ENCODE results near the gene RASSF8. TPM values are rescaled to one million over a fixed set of nuclear protein-coding genes. Genes with fewer than 3 reads are reported as not detected.

The RASSF8 gene
- total RNA-seq, 1 donor from 2014 or later = 35.3 TPM

DNA sequence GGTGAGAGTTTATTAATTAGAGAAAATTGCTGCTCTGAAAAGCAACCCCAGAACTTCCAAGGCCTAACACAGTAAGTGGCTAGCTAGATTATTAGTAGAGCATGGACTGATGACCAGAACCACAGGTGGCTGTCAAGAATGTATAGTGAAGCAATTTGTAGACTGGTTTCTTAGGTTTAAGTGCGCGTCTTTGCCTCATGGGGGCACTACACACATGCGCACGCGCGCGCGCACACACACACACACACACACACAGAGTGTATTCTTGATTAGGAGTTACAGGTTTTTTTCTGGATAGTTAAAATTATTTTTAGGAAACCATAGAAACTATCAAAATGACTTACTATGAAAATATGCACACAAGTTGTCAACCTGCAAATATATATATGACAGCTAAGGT, 99.8 kb downstream of the RASSF8 start:
- DNase-seq (ENCODE audit: low read depth) = no peak
- Histone ChIP-seq H3K27me3 (ENCODE audit: control insufficient read depth, insufficient read depth, low read length) (no peaks in the 10 kb centered on the region), H3K4me3 (ENCODE audit: low read depth, low read length) (no peak overlapping the region), H3K36me3 (ENCODE audit: control insufficient read depth, insufficient read depth, low read length) (no peaks in the 10 kb centered on the region)
- TF ChIP-seq CTCF (IDR thresholded peaks at IDR 0.05; ENCODE audit: insufficient read depth, low read length, poor library complexity, severe bottlenecking) = no peak

DNA sequence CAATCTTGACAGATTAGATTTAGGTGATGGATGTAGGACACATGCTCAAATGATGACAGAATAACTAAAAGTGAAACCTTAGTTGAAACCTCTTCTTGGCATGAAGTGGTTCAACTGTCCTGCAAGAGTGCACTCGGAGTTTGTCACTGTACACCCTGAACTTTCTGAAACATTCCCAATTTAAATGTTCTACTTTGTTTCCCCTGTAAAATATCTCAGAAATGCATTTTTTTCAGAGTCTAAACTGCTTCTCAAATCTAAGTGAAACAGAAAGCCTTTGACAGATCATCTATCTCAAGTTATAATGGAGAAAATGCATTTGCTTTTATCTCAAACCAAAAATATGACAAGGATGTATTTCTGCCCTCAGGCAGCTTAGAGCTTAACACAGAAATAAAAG, 100.3 kb downstream of the RASSF8 start:
- Histone ChIP-seq H3K4me3 (ENCODE audit: low read depth, low read length) (no peak overlapping the region), H3K27me3 (ENCODE audit: control insufficient read depth, insufficient read depth, low read length) (no peaks in the 10 kb centered on the region), H3K36me3 (ENCODE audit: control insufficient read depth, insufficient read depth, low read length) (no peaks in the 10 kb centered on the region)
- TF ChIP-seq CTCF (IDR thresholded peaks at IDR 0.05; ENCODE audit: insufficient read depth, low read length, poor library complexity, severe bottlenecking) = no peak
- DNase-seq (ENCODE audit: low read depth) = no peak

DNA sequence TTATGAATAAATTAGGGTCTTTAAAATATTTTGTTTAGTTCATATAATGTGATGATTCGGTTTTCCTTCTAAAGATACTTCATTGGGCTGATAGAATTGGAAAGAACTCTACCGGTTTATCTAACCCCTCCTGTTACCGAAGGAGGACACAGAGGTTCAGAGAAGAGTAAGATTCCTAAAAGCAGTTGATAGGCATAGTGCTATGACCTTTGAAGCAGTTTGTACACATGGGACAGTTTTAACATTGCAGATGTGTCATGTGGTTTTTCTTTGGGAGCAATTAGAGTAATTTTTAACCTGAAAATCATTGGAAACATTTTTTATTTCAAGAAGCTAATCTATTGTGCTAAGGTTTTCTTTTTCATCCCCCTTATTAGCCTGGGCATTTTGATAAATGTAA, 103.5 kb downstream of the RASSF8 start:
- Histone ChIP-seq H3K4me3 (ENCODE audit: low read depth, low read length) (no peak overlapping the region), H3K36me3 (ENCODE audit: control insufficient read depth, insufficient read depth, low read length) (no peaks in the 10 kb centered on the region), H3K27me3 (ENCODE audit: control insufficient read depth, insufficient read depth, low read length) (no peaks in the 10 kb centered on the region)
- TF ChIP-seq CTCF (IDR thresholded peaks at IDR 0.05; ENCODE audit: insufficient read depth, low read length, poor library complexity, severe bottlenecking) = no peak
- DNase-seq (ENCODE audit: low read depth) = no peak

DNA sequence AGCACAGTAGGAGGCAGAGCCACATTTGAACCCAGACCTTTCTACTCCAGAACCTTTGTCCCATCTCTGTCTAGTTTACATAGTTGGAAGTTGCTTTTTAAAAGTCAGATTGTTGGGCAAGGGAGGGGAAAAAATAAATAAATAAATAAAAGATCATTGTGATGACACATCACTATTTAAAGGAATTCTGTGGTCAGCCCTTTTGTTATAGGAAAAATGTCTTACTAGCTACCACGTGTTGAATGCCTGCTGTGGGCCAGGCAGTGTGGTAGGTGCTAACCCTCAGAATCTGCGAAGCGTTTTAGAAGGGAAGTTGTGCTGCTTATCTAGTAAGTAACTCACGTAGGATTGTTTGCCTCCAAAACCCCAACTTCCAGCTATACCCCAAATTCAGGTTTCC, 104.1 kb downstream of the RASSF8 start:
- peak; percentile 35 for DNase-seq (ENCODE audit: low read depth)
- H3K36me3 ChIP-seq (ENCODE audit: control insufficient read depth, insufficient read depth, low read length) = no peaks in the 10 kb centered on the region
- TF ChIP-seq CTCF (IDR thresholded peaks at IDR 0.05; ENCODE audit: insufficient read depth, low read length, poor library complexity, severe bottlenecking) = no peak
- H3K4me3 ChIP-seq (ENCODE audit: low read depth, low read length) = no peak overlapping the region
- H3K27me3 ChIP-seq (ENCODE audit: control insufficient read depth, insufficient read depth, low read length) = no peaks in the 10 kb centered on the region

DNA sequence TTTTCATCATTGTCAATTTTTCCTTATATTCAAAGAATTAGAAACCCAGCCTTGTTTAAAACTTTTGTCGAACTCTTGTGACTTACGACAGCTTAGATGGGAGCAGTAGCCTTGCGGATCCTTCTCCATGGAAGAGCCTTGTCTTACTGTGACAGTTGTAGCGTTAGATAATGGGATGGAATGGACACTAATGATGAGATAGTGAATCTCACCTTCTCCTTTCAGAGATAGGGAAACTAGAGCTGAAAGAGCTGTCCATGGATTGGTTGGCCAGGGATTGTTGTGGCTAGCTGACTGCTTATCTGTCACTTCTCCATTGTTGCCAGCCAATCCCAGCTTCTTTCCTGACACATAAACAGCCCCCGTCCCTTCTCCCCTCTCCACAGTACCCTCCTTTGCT, 107.0 kb downstream of the RASSF8 start:
- no peak for TF ChIP-seq CTCF (IDR thresholded peaks at IDR 0.05; ENCODE audit: insufficient read depth, low read length, poor library complexity, severe bottlenecking)

DNA sequence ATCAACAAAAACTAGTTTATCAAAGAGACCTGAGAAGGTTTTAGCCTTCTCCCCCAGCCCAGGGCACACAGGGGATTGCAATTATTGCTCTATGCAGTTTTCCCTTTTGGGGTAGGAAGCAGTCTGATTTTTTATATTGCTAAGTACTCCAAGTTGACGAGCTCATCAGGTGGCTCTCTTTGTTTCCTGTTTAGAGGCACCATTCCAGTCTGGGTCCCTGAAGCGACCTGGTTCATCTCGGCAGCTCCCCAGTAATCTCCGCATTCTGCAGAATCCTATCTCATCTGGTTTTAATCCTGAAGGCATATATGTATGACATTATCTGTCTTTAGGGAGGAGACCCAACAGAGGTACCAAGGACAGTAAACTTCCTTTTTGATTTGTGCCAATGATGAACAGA, 110.0 kb downstream of the RASSF8 start:
- TF ChIP-seq CTCF (IDR thresholded peaks at IDR 0.05; ENCODE audit: insufficient read depth, low read length, poor library complexity, severe bottlenecking) = no peak
- no peaks in the 10 kb centered on the region for H3K36me3 ChIP-seq (ENCODE audit: control insufficient read depth, insufficient read depth, low read length)
- H3K4me3 ChIP-seq (ENCODE audit: low read depth, low read length) = no peak overlapping the region
- H3K27me3 ChIP-seq (ENCODE audit: control insufficient read depth, insufficient read depth, low read length) = no peaks in the 10 kb centered on the region
- no peak for DNase-seq (ENCODE audit: low read depth)

More for the DNA sequence above, 107.0 kb downstream of the RASSF8 start:
- Histone ChIP-seq H3K4me3 (ENCODE audit: low read depth, low read length) (no peak overlapping the region), H3K27me3 (ENCODE audit: control insufficient read depth, insufficient read depth, low read length) (no peaks in the 10 kb centered on the region), H3K36me3 (ENCODE audit: control insufficient read depth, insufficient read depth, low read length) (no peaks in the 10 kb centered on the region)
- no peak for DNase-seq (ENCODE audit: low read depth)
